Activated T-cell treated with anti-CD3 and anti-CD28 coated beads, Interleukin-2, amount 50 U/mL, for 1 hour (primary cell): ENCODE results near the gene ATP1A3.
"Not testable (repeated sequence)": the region's sequence is repeated elsewhere in the genome, so short reads cannot be mapped to it uniquely, and the experiment has no call there.

Experiments
- DNase-seq: peaks from one replicate; pipeline ENCODE4 v3.0.0-alpha.2; 2020

Gene ATP1A3

GRCh38 chr19:42010245-42011126, 16.5 kb upstream of the ATP1A3 start:
- DNase-seq, result no peak

- DNase-seq, result no peak
These were observed 12.5 kb upstream of the ATP1A3 start for GRCh38 chr19:42006569-42006968.

- no peak for DNase-seq
These were observed 11.5 kb upstream of the ATP1A3 start for GRCh38 chr19:42005504-42005903.

- DNase-seq, result no peak
These were observed 9.7 kb upstream of the ATP1A3 start for GRCh38 chr19:42003506-42004294.

GRCh38 chr19:41999878-42000208, 5.8 kb upstream of the ATP1A3 start:
- no peak for DNase-seq

- no peak for DNase-seq
These were observed 5.2 kb upstream of the ATP1A3 start for GRCh38 chr19:41999071-41999877.

GRCh38 chr19:41998246-41999020, 4.4 kb upstream of the ATP1A3 start:
- DNase-seq, result peak; percentile 34

GRCh38 chr19:41997851-41998229, 3.8 kb upstream of the ATP1A3 start:
- DNase-seq, result no peak

- DNase-seq, result peak; percentile 57
These were observed 3.3 kb upstream of the ATP1A3 start for GRCh38 chr19:41997121-41997850.

- DNase-seq, result no peak
These were observed 2.1 kb upstream of the ATP1A3 start for GRCh38 chr19:41995959-41996797.

GRCh38 chr19:41994994-41995958, 1.2 kb upstream of the ATP1A3 start:
- no peak for DNase-seq

- DNase-seq, result no peak
These were observed 516 bp upstream of the ATP1A3 start for GRCh38 chr19:41994521-41994971.

GRCh38 chr19:41991925-41992569, 2.0 kb downstream of the ATP1A3 start:
- not testable (repeated sequence) for DNase-seq

GRCh38 chr19:41991025-41991424, 3.0 kb downstream of the ATP1A3 start:
- DNase-seq, result no peak

- DNase-seq, result no peak
These were observed 3.4 kb downstream of the ATP1A3 start for GRCh38 chr19:41990615-41991014.

GRCh38 chr19:41990028-41990427, 4.0 kb downstream of the ATP1A3 start:
- DNase-seq, result no peak

- DNase-seq, result no peak
These were observed 5.1 kb downstream of the ATP1A3 start for GRCh38 chr19:41988947-41989346.

GRCh38 chr19:41987141-41987860, 6.7 kb downstream of the ATP1A3 start:
- DNase-seq, result no peak
